HG02588 (cell line): Measurements from ENCODE around the gene MMP14.
A peak's percentile ranks its signal among the peaks of the same experiment; 100 is the strongest.

Experiments used
- ATAC-seq: cut with Tn5 transposase; IDR thresholded peaks from one replicate; pipeline ENCODE4 v1.9.1; 2021; ENCODE audit warnings: mild to moderate bottlenecking, moderate library complexity; ENCODE audit not compliant: unreplicated experiment

Gene MMP14

GRCh38 chr14:22882529-22883172 is 46.3 kb downstream of the MMP14 start:
- ATAC-seq: no peak

GRCh38 chr14:22883173-22883976 is 47.0 kb downstream of the MMP14 start, which contains the start of gene REM2:
Gene REM2, plus strand, starts transcription at chr14:22883222. Its CDS starts 66 bp downstream, at chr14:22883288.
- no peak for ATAC-seq

- no peak for ATAC-seq
Observed at GRCh38 chr14:22884076-22884737, 47.8 kb downstream of the MMP14 start.

- no peak for ATAC-seq
Observed at GRCh38 chr14:22884738-22885523, 48.5 kb downstream of the MMP14 start.

GRCh38 chr14:22885975-22886374 is 49.6 kb downstream of the MMP14 start:
- no peak for ATAC-seq

GRCh38 chr14:22886500-22887259 is 50.3 kb downstream of the MMP14 start:
- peak; percentile 54 for ATAC-seq

GRCh38 chr14:22887260-22887989 is 51.0 kb downstream of the MMP14 start:
- ATAC-seq: peak; percentile 38

- peak; percentile 40 for ATAC-seq
Observed at GRCh38 chr14:22887990-22888378, 51.6 kb downstream of the MMP14 start.

- ATAC-seq: no peak
Observed at GRCh38 chr14:22888662-22889061, 52.3 kb downstream of the MMP14 start.

GRCh38 chr14:22890416-22890815 is 54.0 kb downstream of the MMP14 start:
- no peak for ATAC-seq

GRCh38 chr14:22892488-22892887 is 56.1 kb downstream of the MMP14 start:
- no peak for ATAC-seq

- ATAC-seq: no peak
Observed at GRCh38 chr14:22893706-22894105, 57.3 kb downstream of the MMP14 start.

- ATAC-seq: no peak
Observed at GRCh38 chr14:22895402-22895801, 59.0 kb downstream of the MMP14 start.

- ATAC-seq: no peak
Observed at GRCh38 chr14:22896356-22896755, 60.0 kb downstream of the MMP14 start.

GRCh38 chr14:22896760-22897159 is 60.4 kb downstream of the MMP14 start:
- no peak for ATAC-seq

GRCh38 chr14:22897357-22897756 is 61.0 kb downstream of the MMP14 start:
- ATAC-seq: no peak
